Right lung (tissue), 5 donors: ENCODE data around the gene CTNNA1. TPM values are rescaled to one million over a fixed set of nuclear protein-coding genes. Genes with fewer than 3 reads are reported as not detected.
A peak's percentile ranks its signal among the peaks of the same experiment; 100 is the strongest.

Experiments
- DNase-seq, 2 donors: peaks; one replicate each; pipeline ENCODE4 v3.0.0-alpha.2; 2013
- polyA plus RNA-seq, 5 donors: library from polyadenylated mRNA; unstranded; fragments of 120-200 nt; gene quantifications; one replicate each; pipeline versions ENCODE4 v1.2.1 to v1.2.3, GENCODE V29; 2013; ENCODE audit warnings: inconsistent platforms in 1 of 5, low replicate concordance in 1 of 5; ENCODE audit not compliant: insufficient read length in 5 of 5, insufficient read depth in 1 of 5

Gene CTNNA1
- polyA plus RNA-seq, 5 donors: 294 to 386 (median 345) TPM

DNA sequence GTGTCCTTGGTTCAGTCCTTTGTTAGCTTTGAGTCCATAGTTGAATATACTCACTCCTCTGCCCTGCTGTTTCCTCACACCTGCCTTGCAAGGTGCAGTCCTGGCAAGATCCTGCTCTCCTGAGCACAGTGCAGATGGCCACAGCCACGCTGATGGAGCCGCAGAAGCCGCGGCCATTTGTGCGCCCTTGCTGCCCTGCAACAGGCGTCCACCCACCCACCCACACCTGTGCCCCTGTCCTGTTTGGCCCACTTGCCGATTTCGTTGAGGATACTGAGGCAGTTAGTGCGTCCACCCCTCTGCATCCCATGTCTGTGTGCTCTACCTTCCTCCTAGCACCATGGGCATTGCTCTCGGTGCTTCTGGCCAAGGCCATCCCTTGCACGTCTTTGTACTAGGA is 173.0 kb downstream of the CTNNA1 start:
- no peak for DNase-seq

DNA sequence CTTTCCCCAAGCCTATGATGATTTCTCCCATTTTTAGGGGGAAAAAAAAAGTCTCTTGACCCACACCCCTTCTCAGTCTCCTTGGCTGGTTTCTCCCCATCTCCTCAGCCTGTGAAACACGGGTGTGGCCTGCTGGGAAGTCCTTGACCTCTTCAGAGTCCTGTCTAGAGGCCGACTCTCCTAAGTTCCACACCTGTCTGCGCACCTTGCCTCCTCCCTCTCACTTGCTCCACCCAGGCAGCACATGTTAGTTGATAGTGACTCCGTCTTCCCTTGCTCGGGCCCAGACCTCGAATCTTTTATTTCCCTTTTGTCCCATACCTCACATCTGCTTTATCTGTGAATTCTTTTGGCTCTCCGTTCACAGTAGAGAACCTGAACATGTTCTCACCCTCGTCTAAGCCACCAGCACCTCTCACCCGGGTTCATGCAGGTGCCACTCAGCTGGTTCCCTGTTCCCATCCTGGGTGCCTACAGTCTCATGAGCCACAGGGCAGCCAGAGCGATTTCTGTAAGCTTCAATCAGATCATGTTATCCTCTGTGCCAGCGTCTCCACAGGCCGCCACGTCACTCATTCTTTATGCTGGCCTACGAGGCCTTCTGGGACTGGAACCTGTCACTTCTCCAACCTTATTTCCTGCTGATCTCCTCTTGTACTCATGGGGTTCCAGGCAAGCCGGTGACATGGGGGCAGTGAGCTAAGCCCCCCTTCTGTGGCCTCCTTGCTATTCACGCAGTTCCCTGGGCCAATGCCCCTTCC is 173.6 kb downstream of the CTNNA1 start:
- no peak for DNase-seq

DNA sequence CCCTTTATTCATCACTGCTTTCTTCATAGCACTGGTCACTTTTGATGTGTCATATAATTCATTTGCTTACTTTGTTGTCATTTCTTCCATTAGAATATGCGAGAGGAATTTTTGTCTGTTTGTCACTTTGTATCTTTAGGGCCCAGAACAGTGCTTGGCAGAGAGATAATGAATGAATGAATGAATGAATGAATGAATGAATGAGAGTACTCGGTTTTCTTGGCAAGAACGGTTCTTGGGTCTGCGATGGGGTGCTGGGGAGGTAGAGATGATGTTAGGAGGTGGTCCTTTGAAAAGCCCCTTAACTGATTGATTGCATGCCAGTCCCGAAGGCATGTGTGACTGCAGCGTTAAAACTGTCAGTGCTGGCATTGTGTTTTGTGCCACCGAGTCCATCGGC is 174.3 kb downstream of the CTNNA1 start:
- no peak for DNase-seq

DNA sequence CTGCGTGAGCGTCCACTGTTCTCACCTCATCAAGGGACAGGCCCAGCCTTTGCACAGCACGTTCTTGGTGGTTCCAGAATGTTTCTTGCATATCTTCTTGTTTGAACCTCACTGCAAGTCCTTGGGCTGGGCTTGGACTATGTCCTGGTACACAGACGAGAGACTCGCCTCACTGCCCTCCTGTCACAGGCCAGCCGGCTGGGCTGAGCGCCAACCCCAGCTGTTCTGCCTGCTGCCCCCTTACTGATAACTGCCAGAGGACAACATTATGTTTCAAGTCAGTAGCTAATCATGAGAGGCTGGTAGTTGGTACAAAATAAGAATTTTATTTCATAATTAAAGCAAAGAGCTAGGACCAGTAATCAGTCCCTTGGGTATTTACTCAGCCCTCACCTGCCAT is 174.8 kb downstream of the CTNNA1 start:
- peak; percentile 25 to 36 for DNase-seq

DNA sequence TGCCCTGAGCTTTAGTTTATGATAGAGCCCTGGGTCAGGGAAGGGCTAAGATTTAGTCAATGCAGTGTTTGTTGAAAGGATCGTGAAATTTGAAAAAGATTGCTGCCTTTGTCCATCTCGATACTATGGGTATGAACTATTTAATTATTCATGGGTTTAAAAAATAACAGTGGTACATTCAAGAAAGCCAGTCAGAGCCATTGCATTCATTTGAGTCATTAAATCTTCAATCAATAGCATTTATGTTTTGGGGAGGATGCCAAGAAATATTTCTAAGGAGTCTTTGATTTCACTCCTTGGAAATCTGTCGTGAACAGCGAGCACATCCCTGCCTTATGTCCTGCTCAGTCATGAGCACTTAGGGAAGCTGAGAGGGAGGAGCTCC is 176.3 kb downstream of the CTNNA1 start:
- DNase-seq: no peak

DNA sequence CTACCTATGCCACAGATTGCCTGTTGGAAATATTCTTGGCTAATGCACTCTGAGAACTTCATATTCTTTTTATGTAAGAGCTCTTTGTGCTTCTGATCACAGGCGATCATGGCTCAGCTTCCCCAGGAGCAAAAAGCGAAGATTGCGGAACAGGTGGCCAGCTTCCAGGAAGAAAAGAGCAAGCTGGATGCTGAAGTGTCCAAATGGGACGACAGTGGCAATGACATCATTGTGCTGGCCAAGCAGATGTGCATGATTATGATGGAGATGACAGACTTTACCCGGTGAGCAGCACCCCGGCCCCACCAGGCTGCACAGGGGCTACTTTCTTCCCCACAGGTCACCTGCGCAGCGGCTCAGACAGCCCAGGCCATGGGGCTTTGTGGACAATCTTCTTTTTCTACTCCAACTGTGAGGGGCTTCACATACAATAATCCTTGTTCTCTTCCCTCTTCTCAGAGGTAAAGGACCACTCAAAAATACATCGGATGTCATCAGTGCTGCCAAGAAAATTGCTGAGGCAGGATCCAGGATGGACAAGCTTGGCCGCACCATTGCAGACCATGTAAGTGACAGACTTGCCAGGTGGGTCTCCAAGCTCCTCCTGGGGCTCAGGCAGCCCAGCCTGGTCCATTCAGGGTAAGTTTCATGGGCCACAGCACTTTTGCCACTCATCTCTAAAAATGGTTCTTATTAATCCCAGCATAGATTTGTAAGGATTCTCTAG is 177.3 kb downstream of the CTNNA1 start:
- DNase-seq: no peak

DNA sequence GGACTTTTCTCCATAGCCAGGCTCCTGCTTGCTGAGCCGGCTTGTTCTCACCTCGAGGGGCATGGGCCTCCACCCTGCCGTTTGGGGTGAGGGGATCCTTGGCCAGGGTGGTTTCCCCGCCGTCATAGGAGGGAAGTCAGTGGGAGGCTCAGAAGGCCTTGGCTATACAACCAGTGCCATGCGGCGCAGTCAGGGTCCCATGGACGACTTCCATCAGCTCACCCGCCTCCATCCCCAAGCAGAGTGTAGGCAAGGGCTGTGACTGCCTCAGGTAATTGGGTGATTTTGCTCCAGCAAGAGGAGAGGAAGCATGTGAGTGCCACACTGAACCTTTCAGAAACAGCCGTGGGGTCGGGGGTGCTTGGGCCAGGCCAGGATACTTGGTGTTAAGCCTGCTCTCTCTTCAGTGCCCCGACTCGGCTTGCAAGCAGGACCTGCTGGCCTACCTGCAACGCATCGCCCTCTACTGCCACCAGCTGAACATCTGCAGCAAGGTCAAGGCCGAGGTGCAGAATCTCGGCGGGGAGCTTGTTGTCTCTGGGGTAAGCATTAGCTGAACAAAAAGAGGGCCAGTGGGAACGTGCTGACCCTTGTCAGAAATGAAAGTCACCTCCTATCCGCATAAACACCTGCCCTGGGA is 179.1 kb downstream of the CTNNA1 start:
- no peak for DNase-seq

DNA sequence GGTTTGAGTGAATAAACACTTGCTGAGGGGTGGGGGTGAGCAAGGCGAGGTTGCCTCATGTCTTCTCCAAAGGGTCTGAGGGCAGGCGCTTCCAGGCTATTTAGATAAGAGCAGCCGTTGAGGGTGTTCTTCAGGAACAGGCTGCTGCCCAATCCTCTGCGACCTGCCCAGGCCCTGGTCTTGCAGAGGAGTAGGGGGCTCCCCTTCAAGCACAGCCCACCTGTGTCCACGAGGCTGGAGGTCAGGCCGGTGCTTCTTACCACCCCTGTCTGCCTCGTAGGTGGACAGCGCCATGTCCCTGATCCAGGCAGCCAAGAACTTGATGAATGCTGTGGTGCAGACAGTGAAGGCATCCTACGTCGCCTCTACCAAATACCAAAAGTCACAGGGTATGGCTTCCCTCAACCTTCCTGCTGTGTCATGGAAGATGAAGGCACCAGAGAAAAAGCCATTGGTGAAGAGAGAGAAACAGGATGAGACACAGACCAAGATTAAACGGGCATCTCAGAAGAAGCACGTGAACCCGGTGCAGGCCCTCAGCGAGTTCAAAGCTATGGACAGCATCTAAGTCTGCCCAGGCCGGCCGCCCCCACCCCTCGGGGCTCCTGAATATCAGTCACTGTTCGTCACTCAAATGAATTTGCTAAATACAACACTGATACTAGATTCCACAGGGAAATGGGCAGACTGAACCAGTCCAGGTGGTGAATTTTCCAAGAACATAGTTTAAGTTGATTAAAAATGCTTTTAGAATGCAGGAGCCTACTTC is 180.5 kb downstream of the CTNNA1 start:
- no peak for DNase-seq

DNA sequence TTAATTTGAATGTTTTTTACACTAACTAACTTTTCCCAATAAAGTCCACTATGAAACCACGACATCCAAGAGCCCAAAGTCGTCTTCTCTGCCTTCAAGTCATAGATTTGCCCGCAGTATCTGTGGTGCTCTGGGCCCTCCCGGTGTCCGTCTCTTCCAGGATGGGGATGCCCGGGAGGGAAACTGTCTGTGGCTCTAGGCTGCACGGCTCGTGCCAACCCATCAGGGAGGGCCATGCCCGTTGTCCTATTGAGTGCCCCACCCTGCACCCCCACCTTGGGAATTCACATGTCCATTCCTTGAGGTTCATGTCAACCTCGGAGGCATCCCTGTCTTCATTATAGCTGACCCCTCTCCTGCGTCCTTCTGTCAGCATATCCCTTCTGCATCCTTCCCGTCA is 181.7 kb downstream of the CTNNA1 start:
- no peak for DNase-seq

DNA sequence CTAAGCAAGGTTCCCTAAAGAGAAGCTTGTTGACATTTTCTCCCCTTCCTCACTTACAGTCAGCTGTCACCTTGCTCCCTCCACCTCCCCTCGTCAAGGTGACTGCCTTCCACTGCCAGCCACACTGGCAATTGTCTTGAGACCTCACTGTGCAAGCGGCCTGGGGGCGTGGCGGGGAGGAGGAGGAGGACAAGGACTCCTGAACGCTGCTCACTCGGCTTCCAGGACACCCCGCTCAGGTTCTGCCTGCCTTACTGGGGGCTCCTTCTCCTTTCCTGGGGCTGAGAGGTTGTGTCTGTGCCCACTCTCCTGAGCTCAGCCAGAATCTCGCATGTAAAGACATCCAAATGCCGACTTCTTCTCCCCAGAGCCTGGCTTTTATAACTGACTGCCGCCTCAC is 182.2 kb downstream of the CTNNA1 start:
- no peak for DNase-seq

DNA sequence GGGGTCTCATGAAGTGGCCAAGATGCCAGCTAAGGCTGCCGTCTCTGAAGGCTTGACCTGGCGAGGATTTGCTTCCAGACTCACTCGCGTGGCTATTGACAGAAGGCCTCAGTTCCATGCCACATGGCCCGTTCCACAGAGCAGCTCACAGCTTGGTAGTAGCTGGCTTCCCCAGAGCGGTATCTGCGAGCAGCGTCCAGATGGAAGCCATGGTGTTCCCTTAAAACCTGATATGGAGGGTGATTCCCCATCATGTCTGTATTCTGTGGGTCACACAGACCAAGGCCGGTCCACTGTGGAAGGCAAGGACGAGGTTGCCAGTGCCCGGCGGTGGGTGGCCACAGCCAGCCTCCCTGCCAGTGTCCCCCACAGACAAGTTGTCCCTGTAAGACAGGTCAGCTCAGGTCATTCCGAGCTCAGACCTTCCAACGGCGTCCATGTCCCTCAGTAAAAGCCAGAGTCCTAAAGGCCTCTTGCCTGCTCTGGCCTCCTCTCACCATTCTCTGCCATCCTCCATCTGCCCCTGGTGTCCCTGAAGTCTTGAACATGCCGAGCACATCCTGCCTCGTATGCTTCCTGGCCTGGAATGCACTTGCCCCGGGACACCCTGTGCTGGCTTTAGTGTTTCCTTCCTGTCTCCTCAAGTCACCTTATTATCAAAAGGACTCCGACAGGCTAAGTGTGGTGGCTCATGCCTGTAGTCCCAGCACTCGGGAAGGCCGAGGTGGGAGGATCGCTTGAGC is 183.2 kb downstream of the CTNNA1 start:
- DNase-seq: no peak

DNA sequence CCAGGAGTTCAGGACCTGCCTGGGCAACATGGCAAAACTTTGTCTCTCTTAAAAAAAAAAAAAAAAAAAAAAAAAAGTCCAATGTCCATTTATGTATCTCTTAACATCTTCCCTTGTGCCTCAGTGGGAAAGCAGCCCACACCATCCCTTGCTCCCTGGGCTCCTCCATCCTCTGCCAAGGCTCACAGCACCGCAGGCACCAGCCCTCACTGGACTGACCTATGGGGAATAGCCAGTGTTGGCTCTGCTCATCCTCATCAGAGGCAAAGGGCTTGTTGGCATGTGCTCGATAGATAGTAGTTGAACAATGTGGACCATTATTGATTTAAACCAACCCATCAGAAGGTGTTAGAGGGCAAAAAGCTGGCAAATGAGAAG is 183.7 kb downstream of the CTNNA1 start:
- DNase-seq: no peak

DNA sequence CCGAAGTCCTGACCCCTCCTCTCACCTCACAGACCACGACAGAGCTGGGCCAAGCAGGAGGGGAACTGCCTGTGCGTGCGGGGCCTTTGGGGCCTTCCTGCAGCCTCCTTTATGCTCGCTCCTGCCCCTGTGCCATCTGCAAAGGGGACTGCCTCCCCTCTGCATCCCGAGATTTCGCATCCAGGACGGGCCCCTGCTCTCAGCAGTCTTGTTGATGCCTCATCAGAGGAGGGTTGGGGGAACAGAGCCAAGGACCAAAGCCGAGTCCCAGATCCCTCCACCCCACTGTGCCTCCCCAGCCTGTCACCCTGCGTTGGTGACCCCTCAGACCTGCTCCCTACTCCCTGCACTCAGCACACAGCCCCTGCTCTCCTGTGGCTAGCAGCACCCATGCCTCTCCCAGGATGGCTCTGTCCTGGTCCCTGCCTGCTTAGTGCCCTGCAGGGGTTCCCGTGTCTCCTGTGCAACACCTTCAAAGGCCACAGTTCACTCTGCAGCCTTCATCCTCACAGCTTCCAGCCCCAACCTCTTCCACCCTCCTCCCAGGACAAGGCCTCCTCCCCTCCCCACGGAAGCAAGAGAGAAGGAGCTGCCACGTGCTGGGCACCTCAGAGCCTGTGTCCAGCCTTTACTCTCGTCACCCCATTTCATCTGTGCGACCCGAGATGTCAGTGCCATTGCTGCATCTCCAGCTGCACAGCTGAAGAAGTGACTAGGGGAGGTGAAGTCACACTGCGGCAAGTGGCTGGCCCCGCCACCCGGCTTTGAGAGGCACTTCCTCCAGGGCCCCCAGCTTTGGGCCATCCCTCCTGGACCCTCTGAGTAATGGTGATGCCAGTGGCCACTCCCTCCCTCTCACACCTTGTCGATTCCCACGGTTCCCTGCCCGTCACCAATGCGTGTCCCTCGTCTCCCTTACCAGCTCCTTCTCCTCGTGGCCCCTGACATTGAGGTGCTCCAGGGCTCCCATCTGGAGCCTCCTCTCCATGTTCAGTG is 184.5 kb downstream of the CTNNA1 start:
- no peak for DNase-seq

DNA sequence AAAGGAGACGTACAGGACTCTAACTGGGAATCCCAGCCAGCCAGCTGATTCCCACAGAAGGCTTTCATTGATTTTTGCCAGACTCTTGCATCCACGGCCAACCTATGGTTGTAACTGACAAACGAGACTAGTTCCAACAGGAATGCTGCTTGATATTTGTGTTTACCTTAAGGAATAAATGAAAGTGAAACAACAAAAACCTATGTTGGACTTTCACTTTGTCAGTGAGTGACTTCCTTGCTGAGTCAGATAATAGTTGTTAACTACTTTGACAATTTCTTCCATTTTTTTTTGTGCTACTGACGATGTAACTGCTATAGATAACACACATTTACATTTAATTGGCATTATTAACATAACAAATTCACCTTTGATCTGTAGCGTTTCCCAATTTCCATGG is 185.3 kb downstream of the CTNNA1 start:
- DNase-seq: no peak

DNA sequence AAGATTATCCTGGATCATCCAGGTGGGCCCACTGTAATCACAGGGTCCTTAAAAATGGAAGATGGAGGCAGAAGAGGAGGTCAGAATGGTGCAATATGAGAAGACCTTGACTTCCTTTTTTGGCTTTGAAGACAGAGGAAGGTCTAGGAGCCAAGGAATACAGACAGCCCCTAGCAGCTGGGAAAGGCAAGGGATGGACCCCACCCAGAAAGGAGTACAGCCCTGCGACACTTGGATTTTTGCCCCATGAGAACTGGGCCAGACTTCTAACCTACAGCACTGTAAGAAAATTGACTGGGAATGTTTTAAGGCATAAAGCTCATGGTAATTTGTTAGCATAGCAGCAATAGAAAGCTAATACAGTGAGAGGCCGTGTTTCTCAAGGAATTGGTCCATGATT is 188.8 kb downstream of the CTNNA1 start:
- DNase-seq: no peak

DNA sequence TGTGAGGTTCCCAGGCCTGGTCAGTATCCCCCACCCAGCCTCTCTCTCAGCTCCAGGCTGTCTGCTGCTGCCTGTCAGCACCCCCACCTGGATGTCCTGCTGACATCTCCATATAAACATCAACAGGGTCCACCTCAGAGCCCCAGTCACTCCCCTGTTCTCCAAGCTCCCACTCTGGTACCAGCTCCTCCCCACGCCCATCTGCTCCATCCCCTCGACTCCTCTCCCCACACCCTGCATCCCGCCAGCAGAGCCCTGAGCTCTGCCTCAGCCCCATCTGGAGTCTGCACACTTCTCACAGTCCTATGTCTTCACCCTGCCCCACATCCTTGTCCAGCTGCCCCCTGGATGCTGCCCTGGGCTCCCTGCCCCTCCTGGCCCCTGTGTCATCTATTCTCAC is 189.6 kb downstream of the CTNNA1 start:
- DNase-seq: no peak

DNA sequence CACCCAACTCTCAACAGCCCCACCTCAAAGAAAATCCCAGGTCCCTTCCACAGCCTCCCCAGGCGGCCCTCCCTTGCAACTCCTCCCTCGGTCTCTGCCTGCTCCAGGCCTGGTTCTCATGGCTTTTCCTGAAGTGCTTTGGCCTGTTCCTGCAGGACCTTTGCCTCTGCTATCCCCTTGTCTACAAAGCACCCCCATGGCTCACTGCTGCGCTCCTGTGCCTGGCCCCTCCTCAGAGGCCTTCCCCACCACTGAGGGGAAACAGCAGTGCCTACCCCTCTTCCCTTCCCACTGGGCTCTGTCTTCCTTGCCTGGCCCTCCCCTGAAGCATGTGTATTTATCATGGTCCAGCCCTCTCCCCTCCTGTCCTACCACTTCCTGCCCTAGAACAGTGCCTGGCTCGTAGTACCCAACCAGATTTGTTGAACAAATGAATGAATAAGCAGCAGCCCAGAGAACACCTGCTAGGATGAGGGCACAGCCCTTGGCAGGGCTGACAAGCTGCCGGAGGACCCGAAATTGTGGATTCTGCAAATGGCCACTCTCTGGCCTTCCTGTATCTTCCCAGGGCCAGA is 190.5 kb downstream of the CTNNA1 start:
- DNase-seq: no peak

DNA sequence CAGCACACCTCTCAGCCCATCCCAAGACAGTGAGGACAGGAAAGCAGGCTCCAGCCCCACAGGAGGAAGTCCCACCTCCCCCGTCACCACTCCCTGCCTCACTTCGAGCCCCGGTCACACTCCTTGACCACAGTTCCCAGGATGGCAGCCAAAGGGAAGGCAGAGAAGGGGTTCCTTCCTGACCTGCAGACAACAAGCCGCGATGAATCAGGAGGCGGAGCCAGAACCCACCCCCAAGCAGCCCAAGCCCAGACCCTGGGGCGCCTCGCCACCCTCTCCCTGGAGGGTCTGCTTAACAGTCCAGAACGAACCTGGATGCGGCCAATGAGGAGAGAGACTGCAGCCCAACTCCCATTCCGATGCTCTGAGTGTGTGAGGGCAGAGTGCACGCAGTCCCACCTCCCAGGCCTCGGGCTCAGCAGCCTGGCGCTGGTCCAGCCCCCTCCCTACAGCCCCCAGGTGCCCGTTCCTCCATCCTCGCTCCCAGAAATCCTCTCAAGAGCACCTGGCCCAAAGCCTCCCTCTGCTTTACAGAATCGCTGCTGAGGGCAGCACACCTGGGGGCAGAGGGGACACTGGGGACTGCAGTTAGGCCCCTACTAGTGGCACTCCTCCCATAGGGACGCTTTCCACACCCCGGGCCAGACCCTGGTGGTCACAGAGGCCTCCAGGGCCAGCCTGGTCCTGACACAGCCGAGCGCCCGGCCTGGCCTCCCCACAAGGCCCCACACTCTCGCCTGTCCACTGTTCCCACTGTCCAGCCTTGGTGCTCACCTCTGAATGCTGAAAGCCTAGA is 191.5 kb downstream of the CTNNA1 start:
- no peak for DNase-seq
